Liver (tissue), 9 donors: ENCODE results near the gene DNAH6. TPM values are rescaled to one million over a fixed set of nuclear protein-coding genes. Genes with fewer than 3 reads are reported as not detected.

Experiments used
- DNase-seq: peaks from one replicate; pipeline ENCODE4 v3.0.0-alpha.2; 2017; ENCODE audit warnings: low spot score
- H3K27ac ChIP-seq, 2 donors: one replicate each; pipeline ENCODE4 v1.7.0; 2013; ENCODE audit warnings: inconsistent platforms in 2 of 2, low read length in 2 of 2, control low read depth in 1 of 2, low read depth in 1 of 2, mild to moderate bottlenecking in 1 of 2
- H3K27me3 ChIP-seq, 4 donors: one replicate each; pipeline versions ENCODE4 v1.6.1 to v1.7.0; 2013; ENCODE audit warnings: low read length in 3 of 4, inconsistent platforms in 1 of 4, mild to moderate bottlenecking in 1 of 4, moderate library complexity in 1 of 4; ENCODE audit not compliant: control insufficient read depth in 4 of 4, insufficient read depth in 4 of 4
- H3K36me3 ChIP-seq, 4 donors: one replicate each; pipeline versions ENCODE4 v1.6.1 to v1.7.0; 2013; ENCODE audit warnings: low read length in 3 of 4, mild to moderate bottlenecking in 3 of 4, low read depth in 1 of 4, moderate library complexity in 1 of 4; ENCODE audit not compliant: control insufficient read depth in 4 of 4, insufficient read depth in 3 of 4
- H3K4me1 ChIP-seq, 4 donors: one replicate each; pipeline versions ENCODE4 v1.6.1 to v1.7.0; 2013; ENCODE audit warnings: low read length in 3 of 4, mild to moderate bottlenecking in 3 of 4, moderate library complexity in 1 of 4; ENCODE audit not compliant: control insufficient read depth in 4 of 4, insufficient read depth in 4 of 4
- H3K4me3 ChIP-seq, 3 donors: one replicate each; pipeline versions ENCODE4 v1.6.1 to v1.7.0; 2013; ENCODE audit warnings: low read length in 3 of 3, control low read depth in 1 of 3, low read depth in 1 of 3, mild to moderate bottlenecking in 1 of 3
- H3K9ac ChIP-seq, 2 donors: one replicate each; pipeline ENCODE4 v1.7.0; 2013; ENCODE audit warnings: low read length in 2 of 2, mild to moderate bottlenecking in 2 of 2, moderate library complexity in 2 of 2, control low read depth in 1 of 2, low read depth in 1 of 2
- H3K9me3 ChIP-seq, 4 donors: one replicate each; pipeline versions ENCODE4 v1.6.1 to v1.7.0; 2013; ENCODE audit warnings: low read length in 3 of 4; ENCODE audit not compliant: control insufficient read depth in 4 of 4
- CTCF ChIP-seq: fragments of 150-350 bp; IDR thresholded peaks from 2 replicates; pipeline ENCODE4 v1.5.1; 2017; ENCODE audit warnings: improper control_type of control experiment, low read depth, low read length; ENCODE audit not compliant: missing input control
- EGR1 ChIP-seq, 2 donors: IDR thresholded peaks; 2 replicates each; pipeline ENCODE4 v1.6.1; 2016 to 2018; ENCODE audit warnings: antibody characterized with exemption in 2 of 2, low read depth in 2 of 2
- FOXA1 ChIP-seq: IDR thresholded peaks from 2 replicates; pipeline ENCODE4 v1.6.1; 2016; ENCODE audit warnings: antibody characterized with exemption
- FOXA2 ChIP-seq: IDR thresholded peaks from 2 replicates; pipeline ENCODE4 v1.6.1; 2016; ENCODE audit warnings: antibody characterized with exemption
- GABPA ChIP-seq, 2 donors: IDR thresholded peaks in 1 of 2; conservative IDR thresholded peaks in 1 of 2; 2 replicates each; pipeline ENCODE4 v1.6.1; 2016; ENCODE audit warnings: antibody characterized with exemption in 2 of 2, mild to moderate bottlenecking in 1 of 2, moderate library complexity in 1 of 2
- HNF4A ChIP-seq, 2 donors: conservative IDR thresholded peaks; 2 replicates each; pipeline ENCODE4 v1.6.1; 2016; ENCODE audit warnings: antibody characterized with exemption in 2 of 2, mild to moderate bottlenecking in 2 of 2
- HNF4G ChIP-seq: IDR thresholded peaks from 2 replicates; pipeline ENCODE4 v1.6.1; 2016; ENCODE audit warnings: antibody characterized with exemption
- JUND ChIP-seq, 2 donors: IDR thresholded peaks; 2 replicates each; pipeline ENCODE4 v1.6.1; 2016; ENCODE audit warnings: antibody characterized with exemption in 2 of 2
- NR2F2 ChIP-seq: IDR thresholded peaks from 2 replicates; pipeline ENCODE4 v1.6.1; 2016; ENCODE audit warnings: antibody characterized with exemption
- RAD21 ChIP-seq, 2 donors: IDR thresholded peaks; 2 replicates each; pipeline ENCODE4 v1.6.1; 2016; ENCODE audit warnings: antibody characterized with exemption in 2 of 2, mild to moderate bottlenecking in 2 of 2
- REST ChIP-seq: IDR thresholded peaks from 2 replicates; pipeline ENCODE4 v1.6.1; 2016; ENCODE audit warnings: antibody characterized with exemption, mild to moderate bottlenecking
- RXRA ChIP-seq, 2 donors: IDR thresholded peaks; 2 replicates each; pipeline ENCODE4 v1.6.1; 2017 to 2018; ENCODE audit warnings: antibody characterized with exemption in 2 of 2, mild to moderate bottlenecking in 1 of 2
- SP1 ChIP-seq: IDR thresholded peaks from 2 replicates; pipeline ENCODE4 v1.6.1; 2018; ENCODE audit warnings: antibody characterized with exemption, mild to moderate bottlenecking
- TAF1 ChIP-seq: conservative IDR thresholded peaks from 2 replicates; pipeline ENCODE4 v1.6.1; 2016; ENCODE audit warnings: antibody characterized with exemption, mild to moderate bottlenecking
- YY1 ChIP-seq: IDR thresholded peaks from 2 replicates; pipeline ENCODE4 v1.6.1; 2016; ENCODE audit warnings: antibody characterized with exemption, mild to moderate bottlenecking
- ZBTB33 ChIP-seq: IDR thresholded peaks from 2 replicates; pipeline ENCODE4 v1.6.1; 2016; ENCODE audit warnings: antibody characterized with exemption
- WGBS: extraction: QIAGEN DNeasy Blood & Tissue Kit; methylation state at CpG from one replicate; pipeline ENCODE4 v1.1.7; 2013; 5-methylcytosine and 5-hydroxymethylcytosine counted together
- polyA plus RNA-seq, 2 donors: library from polyadenylated mRNA; stranded (reverse) in 1 of 2; unstranded in 1 of 2; fragments of 200-250 nt in 1 of 2; fragments of >200 nt in 1 of 2; fragmentation: Nextera tagmentation in 1 of 2; extraction: Ambion mirVana in 1 of 2; gene quantifications; one replicate each; pipeline versions ENCODE4 v1.2.1 to v1.2.3, GENCODE V29; 2013 to 2015
- total RNA-seq, 2 donors: library from RNA; depleted of rRNA; stranded (reverse); fragments of >200 nt; gene quantifications; one replicate each; pipeline ENCODE4 v1.2.3, GENCODE V29; 2014
- TF ChIP-seq, protein P1 (sequence below): IDR thresholded peaks from 2 replicates; pipeline ENCODE4 v1.6.1; 2016; ENCODE audit warnings: antibody characterized with exemption
- TF ChIP-seq, protein P2 (sequence below): IDR thresholded peaks from 2 replicates; pipeline ENCODE4 v1.6.1; 2016; ENCODE audit warnings: antibody characterized with exemption
- donor health status: healthy.
- donor health status: healthy.
- donor health status: healthy.
- donor health status: healthy.
- donor health status: healthy.

The DNAH6 gene
- total and polyA plus RNA-seq, 4 donors: 0.32 to 1.6 (median 0.59) TPM

- TF ChIP-seq REST (no peak), CTCF (no peak), RXRA (IDR thresholded peaks at IDR 0.05) (no peak), HNF4G (no peak), NR2F2 (no peak)
- H3K9me3 ChIP-seq: no peaks in the 10 kb centered on the region
- H3K9ac ChIP-seq: no peak overlapping the region
- WGBS: 85% methylated on average over 5 of the region's 5 CpGs
- H3K4me3 ChIP-seq: no peak overlapping the region
- H3K36me3 ChIP-seq: no peaks in the 10 kb centered on the region
- H3K4me1 ChIP-seq: no peaks in the 10 kb centered on the region
- H3K27ac ChIP-seq: no peak overlapping the region
- no peak for DNase-seq
- H3K27me3 ChIP-seq: no peaks in the 10 kb centered on the region
Observed at GRCh38 chr2:84639751-84640150, 123.5 kb downstream of the DNAH6 start.

- no peak overlapping the region for H3K9ac ChIP-seq
- no peaks in the 10 kb centered on the region for H3K4me1 ChIP-seq
- H3K27ac ChIP-seq: no peak overlapping the region
- H3K4me3 ChIP-seq: no peak overlapping the region
- H3K36me3 ChIP-seq: no peaks in the 10 kb centered on the region
- TF ChIP-seq, protein P1, sequence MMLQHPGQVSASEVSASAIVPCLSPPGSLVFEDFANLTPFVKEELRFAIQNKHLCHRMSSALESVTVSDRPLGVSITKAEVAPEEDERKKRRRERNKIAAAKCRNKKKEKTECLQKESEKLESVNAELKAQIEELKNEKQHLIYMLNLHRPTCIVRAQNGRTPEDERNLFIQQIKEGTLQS: no peak
- TF ChIP-seq CTCF (no peak), NR2F2 (no peak), YY1 (no peak), JUND (IDR thresholded peaks at IDR 0.05) (no peak), ZBTB33 (no peak), GABPA (IDR thresholded peaks at IDR 0.05 in 1 of 2, conservative IDR thresholded peaks at IDR 0.05 in 1 of 2) (no peak), REST (no peak), HNF4A (conservative IDR thresholded peaks at IDR 0.05) (no peak), RAD21 (IDR thresholded peaks at IDR 0.05) (no peak), HNF4G (no peak), EGR1 (IDR thresholded peaks at IDR 0.05; ENCODE audit: low read depth in 2 of 2) (no peak), TAF1 (no peak), FOXA2 (no peak), FOXA1 (no peak), SP1 (no peak), RXRA (IDR thresholded peaks at IDR 0.05) (no peak)
- TF ChIP-seq, protein P2, sequence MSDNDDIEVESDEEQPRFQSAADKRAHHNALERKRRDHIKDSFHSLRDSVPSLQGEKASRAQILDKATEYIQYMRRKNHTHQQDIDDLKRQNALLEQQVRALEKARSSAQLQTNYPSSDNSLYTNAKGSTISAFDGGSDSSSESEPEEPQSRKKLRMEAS: no peak
- WGBS: 83% methylated on average over 2 of the region's 2 CpGs
- H3K27me3 ChIP-seq: no peaks in the 10 kb centered on the region
- no peaks in the 10 kb centered on the region for H3K9me3 ChIP-seq
- DNase-seq: no peak
Observed at GRCh38 chr2:84640411-84640810, 124.1 kb downstream of the DNAH6 start.
